ENCODE results near the gene RIMKLB.

DNA sequence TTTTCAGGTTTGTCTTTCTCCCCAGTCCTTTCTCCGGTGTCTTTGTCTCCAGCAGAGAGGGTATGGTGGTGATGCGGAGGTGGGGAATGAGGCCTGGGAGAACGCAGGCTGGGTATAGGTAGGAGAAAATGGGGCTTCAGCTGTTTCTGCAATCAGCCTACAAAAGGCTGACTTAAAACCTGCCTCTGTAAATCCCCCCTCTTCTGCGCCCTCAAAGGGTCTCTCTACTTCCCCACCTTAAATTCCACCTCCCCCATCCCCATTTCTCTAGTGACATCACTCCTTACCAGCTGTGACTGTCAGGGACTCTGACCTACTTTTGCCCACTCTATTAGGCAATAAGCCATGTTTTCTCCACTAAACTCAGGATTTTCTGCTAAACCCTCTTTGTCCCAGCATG, 8.1 kb upstream of the RIMKLB start:
- TF ChIP-seq, protein P1, sequence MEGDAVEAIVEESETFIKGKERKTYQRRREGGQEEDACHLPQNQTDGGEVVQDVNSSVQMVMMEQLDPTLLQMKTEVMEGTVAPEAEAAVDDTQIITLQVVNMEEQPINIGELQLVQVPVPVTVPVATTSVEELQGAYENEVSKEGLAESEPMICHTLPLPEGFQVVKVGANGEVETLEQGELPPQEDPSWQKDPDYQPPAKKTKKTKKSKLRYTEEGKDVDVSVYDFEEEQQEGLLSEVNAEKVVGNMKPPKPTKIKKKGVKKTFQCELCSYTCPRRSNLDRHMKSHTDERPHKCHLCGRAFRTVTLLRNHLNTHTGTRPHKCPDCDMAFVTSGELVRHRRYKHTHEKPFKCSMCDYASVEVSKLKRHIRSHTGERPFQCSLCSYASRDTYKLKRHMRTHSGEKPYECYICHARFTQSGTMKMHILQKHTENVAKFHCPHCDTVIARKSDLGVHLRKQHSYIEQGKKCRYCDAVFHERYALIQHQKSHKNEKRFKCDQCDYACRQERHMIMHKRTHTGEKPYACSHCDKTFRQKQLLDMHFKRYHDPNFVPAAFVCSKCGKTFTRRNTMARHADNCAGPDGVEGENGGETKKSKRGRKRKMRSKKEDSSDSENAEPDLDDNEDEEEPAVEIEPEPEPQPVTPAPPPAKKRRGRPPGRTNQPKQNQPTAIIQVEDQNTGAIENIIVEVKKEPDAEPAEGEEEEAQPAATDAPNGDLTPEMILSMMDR (optimal IDR thresholded peaks at IDR 0.05 in 1 of 3, IDR thresholded peaks at IDR 0.05 in 1 of 3, conservative IDR thresholded peaks at IDR 0.05 in 1 of 3; ENCODE audit: extremely low read depth in 1 of 3, insufficient read depth in 2 of 3, low read length in 3 of 3), result no peak
- TF ChIP-seq EZH2 (IDR thresholded peaks at IDR 0.05; ENCODE audit: low read length), result no peak
